Bone marrow (tissue), 2 donors: ENCODE results near the gene PCARE.

ENCODE experiments used
- DNase-seq, 2 donors: peaks; one replicate each; lab custom pipeline; 2025; lab: John Stamatoyannopoulos, UW

PCARE gene

GRCh38 chr2:29063056-29063455 is 11.3 kb downstream of the PCARE start:
- DNase-seq = no peak

- no peak for DNase-seq
These were observed 12.0 kb downstream of the PCARE start for GRCh38 chr2:29062371-29062770.

GRCh38 chr2:29061616-29062015 is 12.7 kb downstream of the PCARE start:
- DNase-seq = no peak

- DNase-seq = no peak
These were observed 13.1 kb downstream of the PCARE start for GRCh38 chr2:29061176-29061575.

- no peak for DNase-seq
These were observed 13.9 kb downstream of the PCARE start for GRCh38 chr2:29060441-29060840.

- DNase-seq = no peak
These were observed 14.7 kb downstream of the PCARE start for GRCh38 chr2:29059624-29060023.

- DNase-seq = no peak
These were observed 17.3 kb downstream of the PCARE start for GRCh38 chr2:29057006-29057405.

- DNase-seq = no peak
These were observed 17.9 kb downstream of the PCARE start for GRCh38 chr2:29056452-29056851.

- DNase-seq = no peak
These were observed 18.7 kb downstream of the PCARE start for GRCh38 chr2:29055601-29056000.

- DNase-seq = no peak
These were observed 19.9 kb downstream of the PCARE start for GRCh38 chr2:29054430-29054829.

- DNase-seq = no peak
These were observed 20.5 kb downstream of the PCARE start for GRCh38 chr2:29053670-29054400.

GRCh38 chr2:29053223-29053622 is 21.1 kb downstream of the PCARE start:
- DNase-seq = no peak

GRCh38 chr2:29052807-29053206 is 21.5 kb downstream of the PCARE start:
- no peak for DNase-seq

GRCh38 chr2:29051730-29052129 is 22.6 kb downstream of the PCARE start:
- no peak for DNase-seq

GRCh38 chr2:29050591-29050990 is 23.7 kb downstream of the PCARE start:
- DNase-seq = no peak

- DNase-seq = no peak
These were observed 27.1 kb downstream of the PCARE start for GRCh38 chr2:29047083-29047845.

GRCh38 chr2:29046321-29046720 is 28.0 kb downstream of the PCARE start:
- no peak for DNase-seq

GRCh38 chr2:29044459-29044858 is 29.9 kb downstream of the PCARE start:
- no peak for DNase-seq

- no peak for DNase-seq
These were observed 31.7 kb downstream of the PCARE start for GRCh38 chr2:29042561-29043075.

- DNase-seq = no peak
These were observed 33.1 kb downstream of the PCARE start for GRCh38 chr2:29041161-29041660.

GRCh38 chr2:29040552-29040951 is 33.8 kb downstream of the PCARE start:
- DNase-seq = no peak

- no peak for DNase-seq
These were observed 34.4 kb downstream of the PCARE start for GRCh38 chr2:29039718-29040480.
